ENCODE results near the gene SLC4A1. TPM values are rescaled to one million over a fixed set of nuclear protein-coding genes. Genes with fewer than 3 reads are reported as not detected.

SLC4A1 gene
- total and polyA plus RNA-seq, 2 experiments from 2014 or later, result not detected

- H3K4me1 ChIP-seq (ENCODE audit: insufficient read depth), result peaks cover 27% of the 10 kb centered on the region
- H3K27ac ChIP-seq, result peak overlapping the region; percentile 85
- H3K9me3 ChIP-seq (ENCODE audit: low read depth), result no peaks in the 10 kb centered on the region
- DNase-seq, result peak; percentile 89
- peaks cover 42% of the 10 kb centered on the region for H3K79me2 ChIP-seq (ENCODE audit: insufficient read depth)
- H2AFZ ChIP-seq, result no peak overlapping the region
- H3K36me3 ChIP-seq (ENCODE audit: low read depth), result peaks cover 21% of the 10 kb centered on the region
- H3K27me3 ChIP-seq (replicated peaks; ENCODE audit: insufficient read depth), result no peaks in the 10 kb centered on the region
- peak overlapping the region; percentile 85 for H3K4me3 ChIP-seq
- H4K20me1 ChIP-seq (ENCODE audit: insufficient read depth), result no peaks in the 10 kb centered on the region
- peak overlapping the region; percentile 98 for H3K9ac ChIP-seq
- TF ChIP-seq EZH2phosphoT487 (IDR thresholded peaks at IDR 0.05; ENCODE audit: insufficient read depth, low read depth), result no peak
- no peak for TF ChIP-seq EZH2 (IDR thresholded peaks at IDR 0.05; ENCODE audit: insufficient read depth, poor library complexity, severe bottlenecking)
- H3K4me2 ChIP-seq (ENCODE audit: unreplicated experiment), result peak overlapping the region; percentile 43
- WGBS, 2 experiments (ENCODE audit: low coverage in 1 of 2, low lambda C conversion rate in 2 of 2, missing lambda C conversion rate in 2 of 2), result 0 to 1% methylated on average over 9 to 56 of the region's 73 CpGs
- in situ Hi-C loops (cut with MboI), result loop anchor here (25.0 kb wide), 2 partner anchors 318 to 418 kb away; no protein-coding TSS in a partner anchor
- no peaks in the 10 kb centered on the region for H3K9me2 ChIP-seq (ENCODE audit: insufficient read depth)
- peaks cover 17% of the 10 kb centered on the region for H3F3A ChIP-seq (ENCODE audit: insufficient read depth)
Observed at GRCh38 chr17:44219108-44219615, 48.8 kb downstream of the SLC4A1 start.

- H4K20me1 ChIP-seq (ENCODE audit: insufficient read depth), result no peaks in the 10 kb centered on the region
- H3F3A ChIP-seq (ENCODE audit: insufficient read depth), result peaks cover 17% of the 10 kb centered on the region
- H3K9ac ChIP-seq, result peak overlapping the region; percentile 98
- peak overlapping the region; percentile 90 for H3K4me2 ChIP-seq (ENCODE audit: unreplicated experiment)
- in situ Hi-C loops (cut with MboI), result loop anchor here (25.0 kb wide), 2 partner anchors 319 to 419 kb away; no protein-coding TSS in a partner anchor
- peak; percentile 94 for DNase-seq
- H3K9me3 ChIP-seq (ENCODE audit: low read depth), result no peaks in the 10 kb centered on the region
- peaks cover 22% of the 10 kb centered on the region for H3K4me1 ChIP-seq (ENCODE audit: insufficient read depth)
- WGBS, 2 experiments (ENCODE audit: low coverage in 1 of 2, low lambda C conversion rate in 2 of 2, missing lambda C conversion rate in 2 of 2), result 1 to 2% methylated on average over 6 to 49 of the region's 89 CpGs
- TF ChIP-seq EZH2phosphoT487 (IDR thresholded peaks at IDR 0.05; ENCODE audit: insufficient read depth, low read depth) (no peak), EZH2 (IDR thresholded peaks at IDR 0.05; ENCODE audit: insufficient read depth, poor library complexity, severe bottlenecking) (no peak)
- H3K27ac ChIP-seq, result peak overlapping the region; percentile 85
- no peak overlapping the region for H2AFZ ChIP-seq
- peaks cover 42% of the 10 kb centered on the region for H3K79me2 ChIP-seq (ENCODE audit: insufficient read depth)
- H3K9me2 ChIP-seq (ENCODE audit: insufficient read depth), result no peaks in the 10 kb centered on the region
- no peaks in the 10 kb centered on the region for H3K27me3 ChIP-seq (replicated peaks; ENCODE audit: insufficient read depth)
- peak overlapping the region; percentile 85 for H3K4me3 ChIP-seq
- peaks cover 24% of the 10 kb centered on the region for H3K36me3 ChIP-seq (ENCODE audit: low read depth)
Observed at GRCh38 chr17:44218344-44219107, 49.4 kb downstream of the SLC4A1 start.

- Histone ChIP-seq H3K27me3 (replicated peaks; ENCODE audit: insufficient read depth) (no peaks in the 10 kb centered on the region), H3K79me2 (ENCODE audit: insufficient read depth) (peaks cover 42% of the 10 kb centered on the region), H3K9me3 (ENCODE audit: low read depth) (no peaks in the 10 kb centered on the region), H3K27ac (peak overlapping the region; percentile 85), H3K36me3 (ENCODE audit: low read depth) (peaks cover 24% of the 10 kb centered on the region), H3K4me2 (ENCODE audit: unreplicated experiment) (peak overlapping the region; percentile 90), H2AFZ (no peak overlapping the region), H3K4me3 (peak overlapping the region; percentile 85), H3K9ac (peak overlapping the region; percentile 98), H4K20me1 (ENCODE audit: insufficient read depth) (no peaks in the 10 kb centered on the region), H3K9me2 (ENCODE audit: insufficient read depth) (no peaks in the 10 kb centered on the region), H3K4me1 (ENCODE audit: insufficient read depth) (peaks cover 20% of the 10 kb centered on the region), H3F3A (ENCODE audit: insufficient read depth) (peaks cover 14% of the 10 kb centered on the region)
- no peak for DNase-seq
- in situ Hi-C loops (cut with MboI), result loop anchor here (25.0 kb wide), 2 partner anchors 319 to 419 kb away; no protein-coding TSS in a partner anchor
- 7% methylated on average over 10 of the region's 10 CpGs for WGBS, 2 experiments (ENCODE audit: low coverage in 1 of 2, low lambda C conversion rate in 2 of 2, missing lambda C conversion rate in 2 of 2)
- TF ChIP-seq EZH2 (IDR thresholded peaks at IDR 0.05; ENCODE audit: insufficient read depth, poor library complexity, severe bottlenecking) (no peak), EZH2phosphoT487 (IDR thresholded peaks at IDR 0.05; ENCODE audit: insufficient read depth, low read depth) (no peak)
Observed at GRCh38 chr17:44217738-44218343, 50.1 kb downstream of the SLC4A1 start.

GRCh38 chr17:44216694-44217093, 51.2 kb downstream of the SLC4A1 start:
- 63 to 67% methylated on average over 5 of the region's 5 CpGs for WGBS, 2 experiments (ENCODE audit: low coverage in 1 of 2, low lambda C conversion rate in 2 of 2, missing lambda C conversion rate in 2 of 2)
- Histone ChIP-seq H3K9me3 (ENCODE audit: low read depth) (no peaks in the 10 kb centered on the region), H4K20me1 (ENCODE audit: insufficient read depth) (no peaks in the 10 kb centered on the region), H2AFZ (no peak overlapping the region), H3K9me2 (ENCODE audit: insufficient read depth) (no peaks in the 10 kb centered on the region), H3K4me2 (ENCODE audit: unreplicated experiment) (no peak overlapping the region), H3K4me1 (ENCODE audit: insufficient read depth) (peaks cover 14% of the 10 kb centered on the region; the same call in 1 of the 2 replicates), H3K36me3 (ENCODE audit: low read depth) (peaks cover 24% of the 10 kb centered on the region), H3F3A (ENCODE audit: insufficient read depth) (peaks cover 10% of the 10 kb centered on the region; the same call in 1 of the 2 replicates), H3K4me3 (no peak overlapping the region), H3K27ac (no peak overlapping the region), H3K27me3 (replicated peaks; ENCODE audit: insufficient read depth) (no peaks in the 10 kb centered on the region), H3K9ac (no peak overlapping the region), H3K79me2 (ENCODE audit: insufficient read depth) (peaks cover 42% of the 10 kb centered on the region)
- in situ Hi-C loops (cut with MboI), result loop anchor here (25.0 kb wide), 2 partner anchors 321 to 421 kb away; no protein-coding TSS in a partner anchor
- TF ChIP-seq EZH2phosphoT487 (IDR thresholded peaks at IDR 0.05; ENCODE audit: insufficient read depth, low read depth) (no peak), EZH2 (IDR thresholded peaks at IDR 0.05; ENCODE audit: insufficient read depth, poor library complexity, severe bottlenecking) (no peak)
- DNase-seq, result no peak
